ENCODE data around the gene MS4A8. TPM values are rescaled to one million over a fixed set of nuclear protein-coding genes. Genes with fewer than 3 reads are reported as not detected.

MS4A8 gene
- total RNA-seq, 1 experiment from 2014 or later = not detected

- no peak for DNase-seq (ENCODE audit: low read depth)
These were observed 64.4 kb downstream of the MS4A8 start for GRCh38 chr11:60763692-60764369.

GRCh38 chr11:60764879-60765278, 65.5 kb downstream of the MS4A8 start:
- no peak for DNase-seq (ENCODE audit: low read depth)

- no peak for DNase-seq (ENCODE audit: low read depth)
These were observed 65.9 kb downstream of the MS4A8 start for GRCh38 chr11:60765355-60765754.

Other genes starting within 250 kb of the MS4A8 start
- not detected in 2 replicates for gene MS4A1, start 243.8 kb upstream of the MS4A8 start, total RNA-seq (2014; rRNA removed)
- gene MS4A12, start 206.8 kb upstream of the MS4A8 start, total RNA-seq (2014; rRNA removed) = 1.4 TPM in 1 of 2 replicates, not detected in the other
- gene MS4A13, start 184.2 kb upstream of the MS4A8 start, total RNA-seq (2014; rRNA removed) = not detected in 2 replicates
- not detected in 2 replicates for gene MS4A18, start 25.1 kb downstream of the MS4A8 start, total RNA-seq (2014; rRNA removed)
- not detected in 2 replicates for gene MS4A15, start 57.3 kb downstream of the MS4A8 start, total RNA-seq (2014; rRNA removed)
- not detected in 2 replicates for gene MS4A10, start 85.7 kb downstream of the MS4A8 start, total RNA-seq (2014; rRNA removed)
- 33.1 and 34.5 TPM in 2 replicates for gene CCDC86, start 142.5 kb downstream of the MS4A8 start, total RNA-seq (2014; rRNA removed)
- 0.06 TPM in 1 of 2 replicates, not detected in the other for gene PTGDR2, start 156.3 kb downstream of the MS4A8 start, total RNA-seq (2014; rRNA removed)
- gene ZP1, start 167.9 kb downstream of the MS4A8 start, total RNA-seq (2014; rRNA removed) = 0.57 TPM in 1 of 2 replicates, not detected in the other
- gene PRPF19, start 207.0 kb downstream of the MS4A8 start, total RNA-seq (2014; rRNA removed) = 79.7 and 97.3 TPM in 2 replicates
- 85.0 and 94.1 TPM in 2 replicates for gene TMEM109, start 214.5 kb downstream of the MS4A8 start, total RNA-seq (2014; rRNA removed)
- 36.7 and 41.1 TPM in 2 replicates for gene TMEM132A, start 224.8 kb downstream of the MS4A8 start, total RNA-seq (2014; rRNA removed)